Measurements from ENCODE around the gene SLC41A3.

Gene SLC41A3

DNA sequence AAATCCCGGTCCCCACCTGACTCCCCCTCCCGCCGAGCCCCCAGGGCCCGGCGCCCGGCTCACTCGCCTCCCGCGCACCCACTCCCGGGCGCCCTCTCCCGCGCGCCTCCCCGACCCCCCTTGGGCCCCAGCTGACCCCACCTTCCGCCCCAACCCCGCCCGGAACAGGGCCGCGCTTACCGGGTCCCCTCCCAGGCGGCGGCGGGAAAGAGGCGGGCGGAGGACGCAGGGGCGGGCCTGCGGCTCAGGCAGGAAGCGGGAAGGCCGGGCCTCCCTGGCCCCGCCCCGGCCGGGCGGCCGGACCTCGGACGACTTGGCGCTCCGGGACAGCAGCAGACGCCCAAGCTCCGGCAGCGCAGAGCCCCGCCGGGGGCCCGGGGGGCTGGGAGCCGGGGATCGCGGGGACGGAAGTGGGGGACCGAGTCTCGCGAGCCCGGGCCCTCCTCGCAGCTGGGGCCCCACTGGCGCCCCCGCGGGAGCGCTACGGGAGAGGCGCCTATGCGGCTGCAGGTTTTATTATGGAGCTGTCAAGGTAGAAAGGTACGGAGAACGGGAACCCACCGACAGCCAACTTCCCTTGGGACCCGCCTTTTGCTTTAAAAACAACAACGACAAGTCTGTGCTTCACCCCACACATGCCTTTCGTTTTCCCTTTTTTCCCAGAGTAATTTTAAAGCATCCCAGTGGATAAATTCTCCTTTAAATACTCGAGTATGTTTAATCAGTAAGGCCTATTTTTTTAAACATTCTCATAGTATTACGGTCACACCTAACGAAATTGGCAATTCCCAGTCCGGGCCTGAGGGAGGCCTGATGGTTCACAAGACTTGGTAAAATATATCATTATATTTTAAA lies at the start of gene SLC41A3:
TSS of gene SLC41A3 (minus strand) at position 212 of the 855 bp plus-strand sequence. CDS start 15,905 bp downstream, outside the sequence.
- DNase-seq = peak; percentile 95

DNA sequence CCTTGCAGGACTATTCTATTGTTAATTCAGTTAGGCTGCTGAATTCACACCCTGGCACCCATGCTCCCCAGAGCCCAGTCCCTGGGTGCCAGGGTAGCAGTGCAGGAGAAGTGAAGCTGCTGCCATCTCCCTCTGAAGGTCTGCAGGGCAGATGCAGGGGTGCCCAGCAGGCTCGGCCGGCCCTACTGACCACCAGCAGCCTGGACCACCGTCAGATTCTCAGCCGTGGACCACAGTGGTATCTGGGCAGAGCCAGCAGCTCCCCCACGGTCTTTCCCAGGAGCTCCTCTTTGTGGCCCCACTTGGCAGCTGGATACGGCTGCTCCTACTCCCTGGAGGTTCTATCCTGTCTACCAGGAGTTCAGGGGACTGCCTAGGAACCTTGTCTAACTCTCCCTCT lies 49.7 kb upstream of the SLC41A3 start:
- peak; percentile 44 for DNase-seq

DNA sequence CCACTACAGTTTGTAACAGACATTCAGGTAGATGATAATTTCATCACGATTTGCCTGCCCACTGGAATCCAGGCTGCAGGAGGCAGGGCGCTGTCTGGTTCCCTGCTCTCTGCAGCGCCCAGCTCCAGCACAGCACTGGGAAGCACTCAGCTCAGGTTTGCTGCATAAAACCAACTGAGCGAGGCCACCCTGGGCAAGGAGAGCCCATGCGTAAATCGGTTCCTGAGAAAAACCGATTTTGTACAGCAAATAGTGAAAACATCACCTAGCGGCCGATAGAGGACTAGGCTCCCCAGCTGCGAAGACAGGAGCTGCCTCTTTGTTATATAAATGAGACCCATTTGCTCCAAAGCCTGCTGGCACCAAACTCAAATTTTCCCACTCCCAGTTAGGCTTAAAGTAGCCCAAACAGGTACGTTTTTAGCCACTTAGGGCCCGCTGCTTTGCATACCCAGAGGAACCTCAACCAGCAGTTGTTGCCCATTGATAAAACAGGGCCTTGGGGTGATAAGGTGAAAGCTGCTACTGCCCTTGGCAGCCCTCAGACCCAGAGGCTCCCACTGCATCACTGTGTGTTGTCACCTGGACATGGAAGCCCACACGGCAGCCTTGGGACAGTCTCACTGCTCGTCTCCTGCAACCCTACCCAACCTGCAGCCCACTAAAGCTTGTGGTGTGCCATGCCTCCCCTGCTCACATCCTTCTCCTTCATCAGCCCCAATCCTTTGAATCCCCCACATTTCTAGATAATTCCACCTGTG lies 49.0 kb upstream of the SLC41A3 start:
- DNase-seq = peak; percentile 54

DNA sequence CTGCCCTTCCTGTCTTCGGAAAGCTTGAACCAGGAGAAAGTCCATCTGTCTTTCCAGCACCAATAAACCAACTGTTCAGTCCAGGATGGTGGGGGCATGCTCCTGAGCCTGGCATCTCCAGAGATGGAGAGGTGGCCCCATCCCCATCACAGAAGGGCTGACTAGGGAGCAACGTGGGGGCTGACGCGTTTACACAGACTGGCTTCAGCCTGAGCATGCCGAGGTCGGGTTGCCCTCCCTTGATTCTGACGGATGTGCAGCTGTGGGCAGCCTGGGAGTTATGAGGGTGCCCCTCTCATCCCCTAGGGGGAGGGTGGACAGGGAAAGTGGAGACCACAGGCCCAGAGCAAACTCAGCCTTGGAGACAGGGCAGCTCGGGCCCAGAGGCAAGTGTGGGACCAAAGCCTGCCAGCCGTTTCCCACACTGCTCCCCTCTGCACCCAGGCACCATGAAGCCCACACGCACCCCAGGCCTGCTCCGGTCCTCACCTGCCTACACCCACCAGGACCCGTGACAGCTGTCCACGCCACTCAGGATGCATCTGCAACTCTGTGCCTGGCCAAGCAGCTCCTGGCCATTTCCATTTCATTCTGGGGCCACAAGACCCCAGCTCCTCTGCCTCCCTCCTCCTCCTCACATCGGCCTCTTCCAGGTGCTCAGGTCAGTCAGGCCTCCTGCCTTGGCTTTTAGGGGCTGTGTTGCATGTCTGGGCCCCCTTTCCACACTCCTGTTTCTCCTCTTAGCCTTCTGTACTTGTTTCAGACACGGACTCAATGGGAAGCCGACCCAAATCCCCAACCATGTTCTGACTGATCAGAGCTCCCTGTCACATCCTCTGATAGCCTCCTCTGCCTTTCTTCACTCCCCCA lies 48.2 kb upstream of the SLC41A3 start:
- DNase-seq = peak; percentile 48

DNA sequence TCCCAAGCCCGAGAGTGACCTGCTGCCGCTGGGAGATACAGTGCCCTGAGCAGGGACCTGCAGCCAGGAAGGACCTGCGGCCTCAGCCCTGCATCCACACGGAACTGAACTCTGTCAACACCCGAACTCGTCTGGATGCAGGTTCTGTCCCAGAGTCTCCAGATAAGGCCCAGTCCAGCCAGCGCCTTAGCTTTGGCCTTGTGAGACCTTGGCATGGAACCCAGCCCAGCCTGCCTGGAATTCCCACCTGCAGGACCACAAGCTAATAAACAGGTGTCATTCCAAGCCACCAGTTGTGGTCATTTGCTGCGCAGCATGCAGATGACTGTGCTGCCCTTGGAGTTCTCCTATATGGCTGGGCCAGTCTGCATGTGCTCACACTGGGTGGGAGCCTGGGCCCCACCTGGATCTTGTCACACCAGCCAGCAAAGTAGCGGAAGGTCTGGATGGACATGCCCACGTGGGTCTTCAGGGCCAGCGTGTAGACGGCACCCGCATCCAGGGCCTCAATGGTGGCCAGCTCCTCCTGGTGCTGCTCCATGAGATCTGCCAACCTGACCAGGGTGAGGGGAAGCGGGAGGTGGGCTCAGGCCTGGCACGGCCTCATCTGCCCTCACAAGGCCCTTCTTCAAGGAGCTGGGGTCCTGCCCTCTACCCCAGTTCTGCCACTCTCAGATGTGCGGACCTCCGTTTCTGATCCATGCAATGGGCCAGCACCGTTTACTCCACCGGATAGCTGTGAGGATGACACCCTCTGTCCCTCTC lies 47.2 kb upstream of the SLC41A3 start:
- DNase-seq = peak; percentile 61

GRCh38 chr3:126130081-126130855 lies 46.3 kb upstream of the SLC41A3 start:
- peak; percentile 60 for DNase-seq

DNA sequence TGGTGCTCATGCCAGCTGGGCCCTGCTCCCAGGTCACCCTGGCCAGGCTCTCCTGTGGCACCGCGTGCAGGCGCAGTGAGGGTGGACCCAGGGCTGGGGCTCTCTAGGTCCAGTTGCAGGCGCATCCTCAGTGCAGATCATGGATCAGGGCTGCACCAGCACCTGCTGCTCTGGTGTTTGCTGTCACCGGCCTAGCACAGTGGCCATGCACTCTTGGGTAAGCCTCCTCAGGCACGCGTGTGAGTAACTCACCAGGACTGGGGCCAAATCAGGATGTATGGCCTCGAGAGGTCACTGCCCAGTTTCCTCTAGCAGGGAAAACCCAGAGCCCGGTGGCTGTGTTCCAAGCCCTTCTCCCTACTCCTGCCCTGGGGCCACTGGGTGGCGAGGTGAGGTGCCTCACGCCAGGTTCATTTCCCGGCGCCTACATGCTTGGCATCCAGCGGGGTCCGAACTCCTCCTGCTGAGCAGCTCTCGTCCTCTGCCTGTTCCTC lies 45.5 kb upstream of the SLC41A3 start:
- DNase-seq = peak; percentile 61

GRCh38 chr3:126128504-126129397 lies 44.8 kb upstream of the SLC41A3 start:
- DNase-seq = peak; percentile 47

GRCh38 chr3:126127904-126128303 lies 44.0 kb upstream of the SLC41A3 start:
- DNase-seq = peak; percentile 24

- DNase-seq = peak; percentile 58
Measured at GRCh38 chr3:126127452-126127851, 43.5 kb upstream of the SLC41A3 start.

- peak; percentile 38 for DNase-seq
Measured at GRCh38 chr3:126126811-126127431, 43.0 kb upstream of the SLC41A3 start.

GRCh38 chr3:126126286-126126685 lies 42.4 kb upstream of the SLC41A3 start:
- DNase-seq = peak; percentile 36

- DNase-seq = peak; percentile 43
Measured at GRCh38 chr3:126125781-126126251, 41.9 kb upstream of the SLC41A3 start.

GRCh38 chr3:126125341-126125740 lies 41.4 kb upstream of the SLC41A3 start:
- DNase-seq = peak; percentile 57

DNA sequence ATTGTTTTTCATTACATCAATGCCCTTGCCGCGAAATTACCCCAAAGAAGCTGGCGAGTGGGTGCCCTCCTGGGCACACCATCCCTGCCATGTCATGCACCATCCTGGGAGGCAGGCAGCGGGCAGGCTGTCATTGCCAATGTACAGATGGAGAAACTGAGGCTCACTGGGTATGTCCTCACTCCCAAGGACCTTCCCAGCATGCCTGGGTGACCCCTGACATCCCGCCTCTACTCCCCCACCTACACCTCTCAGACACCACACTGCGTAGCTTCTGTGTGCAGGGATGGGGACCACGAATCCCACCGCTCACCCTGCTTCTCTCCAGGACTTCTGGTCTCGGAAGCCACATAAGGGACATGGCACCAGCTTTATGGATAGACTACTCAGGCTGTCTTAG lies 41.0 kb upstream of the SLC41A3 start:
- peak; percentile 34 for DNase-seq

DNA sequence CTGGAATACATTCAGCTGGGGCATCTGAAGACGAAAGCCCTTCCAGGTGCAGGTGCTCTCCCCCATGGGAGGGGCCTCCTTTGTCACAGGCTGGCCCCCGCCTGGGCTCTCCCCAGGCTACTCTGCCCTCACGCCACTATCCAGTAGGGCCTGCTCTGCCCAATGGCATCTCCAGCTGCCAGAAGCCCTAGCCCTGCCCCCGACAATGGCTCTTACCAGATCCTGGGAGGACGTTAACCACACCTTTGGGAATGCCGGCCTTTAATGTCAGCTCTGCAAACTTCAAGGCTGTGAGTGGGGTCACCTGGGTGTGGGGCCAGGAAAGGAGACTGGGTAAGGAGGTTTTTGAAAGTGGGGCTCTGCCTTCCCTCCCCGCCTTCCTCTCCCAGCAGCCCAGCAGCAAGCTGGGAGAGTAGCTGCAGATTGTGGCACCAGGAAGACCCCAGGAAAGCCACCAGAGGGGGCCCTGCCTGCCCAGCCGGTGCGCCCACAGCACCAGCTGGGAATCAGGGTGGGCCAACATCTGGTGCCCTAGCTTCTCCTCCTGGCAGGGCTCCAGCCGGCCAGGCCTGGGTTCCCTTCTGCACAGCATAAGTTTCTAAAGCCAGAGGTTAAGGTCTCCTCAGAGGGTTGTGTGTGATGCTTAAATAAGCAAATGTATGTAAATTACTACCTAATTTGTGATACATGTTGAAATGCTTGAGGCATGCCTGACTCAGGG lies 40.4 kb upstream of the SLC41A3 start:
- DNase-seq = peak; percentile 34

DNA sequence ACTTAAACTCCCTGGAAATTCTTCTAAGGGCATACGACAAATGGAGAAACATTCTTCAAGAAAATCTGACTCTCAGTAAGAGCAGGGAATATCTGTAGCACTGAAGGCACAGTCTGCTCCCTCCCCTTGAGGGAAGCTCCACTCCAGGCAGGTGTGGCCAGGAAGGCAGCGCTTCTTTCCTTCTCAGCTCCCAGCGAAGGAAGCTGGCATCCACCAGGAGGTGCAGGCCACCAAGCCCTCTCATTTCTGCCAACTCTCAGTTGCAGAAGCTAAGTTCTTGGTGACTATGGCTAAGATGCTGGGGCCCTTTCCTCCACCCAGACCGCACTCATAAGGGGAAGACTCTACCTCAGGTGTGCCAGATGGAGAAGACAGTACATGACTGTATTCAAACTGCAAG lies 37.7 kb upstream of the SLC41A3 start:
- peak; percentile 36 for DNase-seq

DNA sequence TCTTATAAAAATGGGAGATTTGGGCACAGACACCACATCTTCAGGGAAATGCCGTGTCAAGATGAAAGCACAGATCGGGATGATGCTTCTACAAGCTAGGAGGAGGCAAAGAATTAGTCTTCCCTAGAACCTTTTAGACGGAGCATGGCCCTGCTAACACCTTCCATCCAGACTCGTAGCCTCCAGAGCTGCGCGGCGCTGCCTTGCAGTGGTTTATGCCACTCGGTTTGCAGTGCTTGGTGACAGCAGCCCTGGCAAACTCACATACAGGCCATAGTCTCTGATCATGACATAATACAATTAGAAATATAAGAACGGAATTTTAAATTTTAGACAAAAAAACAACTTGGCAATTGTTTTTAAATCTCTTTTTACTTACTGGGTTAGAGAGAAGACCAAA lies 37.1 kb upstream of the SLC41A3 start:
- DNase-seq = peak; percentile 49

GRCh38 chr3:126119976-126120375 lies 36.1 kb upstream of the SLC41A3 start:
- DNase-seq = peak; percentile 16
